Activated CD8-positive, alpha-beta memory T cell treated with anti-CD3 and anti-CD28 coated beads, Interleukin-2, amount 10 ng/mL, durations not matched to agents 7 days and 5 days (primary cell): ENCODE data around the gene PABPN1L. TPM values are rescaled to one million over a fixed set of nuclear protein-coding genes. Genes with fewer than 3 reads are reported as not detected.

Experiments used
- ATAC-seq: fragments of 150-1000 bp; cut with Tn5 transposase; one replicate; pipeline ENCODE4 v1.10.0; 2021; ENCODE audit warnings: moderate library complexity
- CTCF ChIA-PET: fragments of 350-600 bp; sonication (Branson Sonifier 250); formaldehyde crosslinking; loops from one replicate; lab custom pipeline; 2021; ENCODE audit warnings: antibody characterized with exemption; lab: Charles Lee
- DNase-seq: peaks from one replicate; pipeline ENCODE4 v3.0.0-alpha.2; 2020
- H3K27ac Mint-ChIP-seq: one replicate; pipeline ENCODE4 v1.8.0; 2021; ENCODE audit warnings: mild to moderate bottlenecking, mixed read lengths
- H3K27me3 Mint-ChIP-seq: one replicate; pipeline ENCODE4 v1.8.0; 2021; ENCODE audit warnings: mixed read lengths
- H3K36me3 Mint-ChIP-seq: one replicate; pipeline ENCODE4 v1.8.0; 2021; ENCODE audit warnings: mild to moderate bottlenecking, mixed read lengths
- H3K4me1 Mint-ChIP-seq: one replicate; pipeline ENCODE4 v1.8.0; 2021; ENCODE audit warnings: mixed read lengths
- H3K4me3 Mint-ChIP-seq: one replicate; pipeline ENCODE4 v1.8.0; 2021; ENCODE audit warnings: mild to moderate bottlenecking, moderate library complexity, mixed read lengths
- H3K9me3 Mint-ChIP-seq: one replicate; pipeline ENCODE4 v1.8.0; 2022; ENCODE audit warnings: low read depth, mixed read lengths
- total RNA-seq, 2 experiments: library from RNA; stranded (reverse); gene quantifications; one replicate each; pipeline ENCODE4 v1.2.3, GENCODE V29; 2021

The PABPN1L gene
- total RNA-seq, 2 experiments from 2014 or later: not detected

DNA sequence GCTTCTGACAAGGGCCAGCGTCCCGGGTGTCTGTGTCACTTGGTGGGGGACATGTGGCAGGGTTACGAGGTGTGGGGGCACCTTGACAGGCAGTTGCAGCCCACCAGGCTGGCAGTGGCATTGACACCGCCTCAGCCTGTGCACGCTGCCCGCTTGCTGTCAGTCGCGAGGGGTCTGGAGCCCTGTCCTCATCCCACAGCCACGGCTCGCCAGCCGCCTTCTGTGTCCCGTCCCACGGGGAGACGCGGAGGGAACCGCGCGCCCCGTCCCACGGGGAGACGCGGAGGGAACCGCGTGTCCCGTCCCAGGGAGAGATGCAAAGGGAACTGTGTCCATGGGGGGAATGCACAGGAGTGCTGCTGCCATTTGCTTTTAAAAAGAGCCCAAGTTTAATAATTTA is 3.5 kb downstream of the PABPN1L start:
- Mint-ChIP-seq H3K27ac (no peak overlapping the region), H3K9me3 (no peaks in the 10 kb centered on the region), H3K4me3 (no peak overlapping the region)

DNA sequence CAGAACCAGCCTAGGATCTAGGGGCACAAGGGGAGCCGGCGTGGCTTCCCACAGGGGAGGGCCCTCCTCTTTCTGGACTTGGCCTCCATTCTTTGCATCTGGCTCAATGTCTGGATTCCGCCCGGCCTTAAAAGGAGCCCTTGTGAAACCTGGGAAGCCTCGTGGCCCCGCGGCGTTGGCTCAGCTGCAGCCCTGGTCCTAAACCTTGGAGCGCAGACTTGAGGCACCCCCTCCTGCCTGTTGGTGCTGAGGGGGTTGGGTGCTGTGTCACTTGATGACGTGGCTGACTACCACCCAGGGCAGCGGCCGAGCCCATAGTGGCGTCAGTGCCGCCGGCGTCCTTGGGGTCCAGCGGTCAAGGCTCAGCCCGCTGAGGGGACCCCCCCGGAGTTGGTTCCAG is 5.1 kb downstream of the PABPN1L start:
- Mint-ChIP-seq H3K4me1 (peaks cover 9% of the 10 kb centered on the region), H3K27me3 (no peaks in the 10 kb centered on the region), H3K36me3 (peaks cover 1% of the 10 kb centered on the region), H3K27ac (no peak overlapping the region), H3K9me3 (no peaks in the 10 kb centered on the region), H3K4me3 (no peak overlapping the region)
- CTCF ChIA-PET: no interaction called here
- DNase-seq (no peak), ATAC-seq (no peak)

More for the DNA sequence above, 3.5 kb downstream of the PABPN1L start:
- ATAC-seq (no peak), DNase-seq (no peak)
- CTCF ChIA-PET: no interaction called here
- Mint-ChIP-seq H3K36me3 (no peaks in the 10 kb centered on the region), H3K27me3 (no peaks in the 10 kb centered on the region), H3K4me1 (peaks cover 7% of the 10 kb centered on the region)

DNA sequence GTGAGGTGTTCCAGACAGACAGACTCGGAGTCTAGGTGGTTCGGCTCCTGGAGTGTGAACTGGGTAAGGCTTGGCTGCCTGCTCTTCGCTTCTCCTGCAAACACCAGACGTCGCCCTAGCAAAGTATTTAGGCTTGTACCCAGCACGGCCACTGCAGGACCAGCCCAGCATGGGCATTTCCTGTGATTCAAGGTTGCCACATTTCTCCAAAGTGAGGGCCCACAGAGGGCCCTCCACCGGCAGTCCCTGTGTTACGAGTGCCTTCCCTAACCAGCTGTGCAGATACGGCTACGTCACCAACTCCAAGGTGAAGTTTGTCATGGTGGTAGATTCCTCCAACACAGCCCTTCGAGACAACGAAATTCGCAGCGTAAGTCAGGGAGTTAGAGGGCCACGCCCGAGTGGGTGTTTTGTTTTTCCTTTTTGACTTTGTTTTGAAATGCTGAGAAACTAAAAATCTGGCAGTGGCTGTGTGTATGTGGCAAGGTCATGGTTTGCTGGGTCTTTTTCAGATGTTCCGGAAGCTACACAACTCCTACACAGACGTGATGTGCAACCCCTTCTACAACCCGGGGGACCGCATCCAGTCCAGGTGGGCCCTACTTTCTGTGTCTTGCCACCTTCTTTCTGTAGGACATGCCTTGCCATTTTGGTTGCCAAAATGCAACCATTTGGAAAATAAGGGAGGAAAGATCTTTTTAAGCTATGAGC is 6.9 kb downstream of the PABPN1L start:
- H3K36me3 Mint-ChIP-seq: peaks cover 1% of the 10 kb centered on the region
- peaks cover 24% of the 10 kb centered on the region for H3K4me1 Mint-ChIP-seq
- DNase-seq: no peak
- no peak for ATAC-seq
- H3K27ac Mint-ChIP-seq: no peak overlapping the region
- H3K4me3 Mint-ChIP-seq: no peak overlapping the region
- H3K27me3 Mint-ChIP-seq: no peaks in the 10 kb centered on the region
- no peaks in the 10 kb centered on the region for H3K9me3 Mint-ChIP-seq
- CTCF ChIA-PET: interaction anchor here (1.0 to 2.1 kb wide), 2 partner anchors 42 to 47 kb away, joined by 3 to 7 read pairs; no protein-coding TSS in a partner anchor

DNA sequence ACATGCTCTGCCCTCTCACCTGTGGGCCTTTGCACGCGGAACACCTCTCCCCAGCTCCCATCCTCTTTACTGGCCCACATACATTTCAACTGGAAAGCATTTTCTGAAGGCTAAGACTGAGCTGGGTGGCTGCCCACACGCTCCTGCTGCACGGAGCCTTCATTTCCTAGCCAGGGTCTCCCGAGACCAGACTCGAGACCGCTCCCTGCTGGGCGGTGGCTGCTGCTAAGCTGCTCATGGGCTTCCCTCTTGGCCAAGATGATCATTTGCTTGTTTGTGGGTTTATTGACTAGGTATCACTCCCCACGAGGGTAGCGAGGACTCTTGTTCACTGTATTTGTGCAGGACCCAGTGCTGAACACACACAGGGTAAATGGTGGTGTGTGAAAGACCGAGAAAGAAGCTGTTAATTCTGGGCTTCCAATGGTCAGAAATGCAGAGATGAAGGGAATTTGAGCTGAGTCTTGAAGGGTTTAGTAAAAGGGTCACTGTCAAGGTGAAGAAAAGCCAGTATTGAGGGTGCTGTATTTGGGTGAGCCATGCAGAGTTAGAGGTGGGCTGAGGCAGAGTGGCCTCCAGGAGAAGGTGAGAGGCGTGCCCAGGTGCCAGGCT is 8.6 kb downstream of the PABPN1L start:
- peak overlapping the region; percentile 94 for H3K4me3 Mint-ChIP-seq
- CTCF ChIA-PET: interaction anchor here (0.6 to 2.7 kb wide), 26 partner anchors 8 to 360 kb away, joined by 3 to 66 read pairs (median 4); partner anchors contain the start of genes APRT, CDH15, CDT1 and PABPN1L
- H3K27me3 Mint-ChIP-seq: no peaks in the 10 kb centered on the region
- DNase-seq (peak; percentile 86), ATAC-seq (peak; percentile 67)
- peak overlapping the region; percentile 91 for H3K27ac Mint-ChIP-seq
- peaks cover 30% of the 10 kb centered on the region for H3K4me1 Mint-ChIP-seq
- H3K9me3 Mint-ChIP-seq: no peaks in the 10 kb centered on the region
- peaks cover 1% of the 10 kb centered on the region for H3K36me3 Mint-ChIP-seq

DNA sequence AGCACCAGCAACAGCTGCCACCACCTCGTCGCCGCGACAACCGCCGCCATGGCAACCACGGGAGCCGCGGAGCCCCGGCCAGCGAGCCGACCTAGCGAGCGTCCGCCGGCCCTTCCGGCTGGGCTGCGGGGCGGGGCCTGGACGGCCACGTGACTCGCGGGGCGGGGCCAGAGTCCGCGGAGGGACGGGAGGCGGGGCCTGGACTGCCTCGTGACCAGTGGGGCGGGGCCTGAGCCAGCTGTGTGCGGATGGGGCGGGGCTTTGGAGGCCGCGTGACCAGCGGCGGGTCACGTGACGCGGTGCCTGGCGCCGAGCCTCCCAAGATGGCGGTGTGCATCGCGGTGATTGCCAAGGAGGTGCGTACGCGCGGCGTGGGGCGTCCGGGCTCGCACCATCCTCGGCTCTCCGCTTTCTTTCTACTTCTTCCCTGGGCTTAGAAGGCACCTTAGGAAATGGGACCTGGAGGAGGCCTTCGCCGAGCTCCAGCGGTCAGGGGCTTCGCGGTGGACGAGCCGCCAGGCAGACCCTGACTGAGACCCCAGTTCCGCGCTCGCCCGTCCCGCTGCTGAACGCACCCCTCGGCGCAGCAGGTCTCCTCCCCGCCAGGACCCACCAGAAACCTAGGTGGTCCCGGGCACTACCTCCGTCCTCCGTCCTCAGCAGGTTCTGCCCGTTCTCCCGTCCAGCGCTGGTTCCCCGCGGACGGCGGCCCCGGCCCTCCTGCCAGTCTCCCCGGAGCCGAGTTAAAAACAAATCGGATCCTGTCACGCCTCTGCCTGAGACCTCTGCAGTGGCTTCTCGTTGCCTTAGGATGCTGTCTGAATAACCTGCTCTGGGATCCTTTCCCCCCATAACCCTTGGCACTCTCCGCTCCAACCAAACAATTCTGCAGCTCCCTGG is 9.4 kb downstream of the PABPN1L start, which contains the start of the genes GALNS and TRAPPC2L:
TSS of gene GALNS (minus strand) at position 120 of the 900 bp plus-strand sequence. CDS start at position 50, 70 bp downstream.
TSS of gene TRAPPC2L (plus strand) at position 300 of the 900 bp plus-strand sequence. CDS start at position 324, 24 bp downstream.
- DNase-seq (peak; percentile 99), ATAC-seq (peak; percentile 86)
- CTCF ChIA-PET: interaction anchor here (0.7 to 2.7 kb wide), 24 partner anchors 8 to 361 kb away, joined by 3 to 66 read pairs (median 4); partner anchors contain the start of genes APRT, CDH15, CDT1 and PABPN1L
- peaks cover 30% of the 10 kb centered on the region for H3K4me1 Mint-ChIP-seq
- H3K9me3 Mint-ChIP-seq: no peaks in the 10 kb centered on the region
- peak within 1 kb of the TSS; percentile 94 for H3K4me3 Mint-ChIP-seq
- H3K36me3 Mint-ChIP-seq: peaks cover 1% of the 10 kb centered on the region
- peak within 1 kb of the TSS; percentile 91 for H3K27ac Mint-ChIP-seq
- no peaks in the 10 kb centered on the region for H3K27me3 Mint-ChIP-seq

GRCh38 chr16:88856122-88856827 is 10.2 kb downstream of the PABPN1L start:
- peaks cover 30% of the 10 kb centered on the region for H3K4me1 Mint-ChIP-seq
- H3K27ac Mint-ChIP-seq: peak overlapping the region; percentile 19
- H3K27me3 Mint-ChIP-seq: no peaks in the 10 kb centered on the region
- DNase-seq: no peak
- ATAC-seq: no peak
- no peaks in the 10 kb centered on the region for H3K9me3 Mint-ChIP-seq
- peak overlapping the region; percentile 94 for H3K4me3 Mint-ChIP-seq
- CTCF ChIA-PET: interaction anchor here (1.4 to 2.7 kb wide), 8 partner anchors 10 to 361 kb away, joined by 3 to 66 read pairs (median 7); partner anchors contain the start of genes APRT and ZNF778
- peaks cover 1% of the 10 kb centered on the region for H3K36me3 Mint-ChIP-seq

DNA sequence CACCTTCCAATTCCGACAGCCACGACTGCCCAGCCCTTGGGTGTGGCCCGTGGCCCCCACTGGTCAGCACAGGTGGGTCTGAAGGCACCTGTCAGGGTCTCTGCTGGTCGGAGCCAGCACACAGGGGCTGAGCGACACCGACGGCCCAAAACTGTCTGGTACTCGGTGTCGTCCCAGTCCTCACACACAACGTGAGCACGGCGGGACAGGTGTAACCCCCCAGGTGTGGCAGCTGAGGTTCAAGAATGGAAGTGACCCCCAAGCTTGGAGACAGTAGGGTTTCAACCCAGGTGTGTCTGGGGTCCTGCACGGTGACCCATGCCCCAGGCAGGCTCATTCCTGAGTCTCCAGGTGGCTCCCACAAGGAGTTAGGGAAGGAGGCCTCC is 10.7 kb downstream of the PABPN1L start:
- H3K27ac Mint-ChIP-seq: peak overlapping the region; percentile 19
- H3K27me3 Mint-ChIP-seq: no peaks in the 10 kb centered on the region
- DNase-seq (no peak), ATAC-seq (no peak)
- H3K4me3 Mint-ChIP-seq: peak overlapping the region; percentile 65
- peaks cover 1% of the 10 kb centered on the region for H3K36me3 Mint-ChIP-seq
- CTCF ChIA-PET: no interaction called here
- no peaks in the 10 kb centered on the region for H3K9me3 Mint-ChIP-seq
- peaks cover 30% of the 10 kb centered on the region for H3K4me1 Mint-ChIP-seq

DNA sequence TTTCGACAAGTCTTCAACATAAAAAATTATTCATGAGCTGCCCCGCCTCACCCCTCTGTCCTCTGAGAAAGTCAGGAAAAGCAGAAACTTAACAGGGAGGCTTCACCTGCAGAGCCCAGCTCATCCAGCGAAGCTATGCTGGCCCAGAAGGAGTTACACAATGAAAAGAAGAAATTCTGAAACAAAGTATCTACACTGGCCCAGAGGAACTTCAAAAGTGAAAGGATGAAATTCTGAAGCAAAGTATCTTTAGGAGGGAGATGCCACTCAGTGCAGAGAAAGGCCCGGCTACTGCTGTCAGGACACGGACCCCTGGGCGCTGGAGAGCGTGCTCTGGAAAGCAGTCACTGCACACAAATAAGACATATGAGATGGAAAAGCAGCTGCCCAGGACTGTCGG is 11.3 kb downstream of the PABPN1L start:
- Mint-ChIP-seq H3K27me3 (no peaks in the 10 kb centered on the region), H3K4me1 (peaks cover 30% of the 10 kb centered on the region), H3K4me3 (peak overlapping the region; percentile 59), H3K27ac (peak overlapping the region; percentile 8), H3K36me3 (peaks cover 1% of the 10 kb centered on the region), H3K9me3 (no peaks in the 10 kb centered on the region)
- DNase-seq (no peak), ATAC-seq (no peak)
- CTCF ChIA-PET: no interaction called here

DNA sequence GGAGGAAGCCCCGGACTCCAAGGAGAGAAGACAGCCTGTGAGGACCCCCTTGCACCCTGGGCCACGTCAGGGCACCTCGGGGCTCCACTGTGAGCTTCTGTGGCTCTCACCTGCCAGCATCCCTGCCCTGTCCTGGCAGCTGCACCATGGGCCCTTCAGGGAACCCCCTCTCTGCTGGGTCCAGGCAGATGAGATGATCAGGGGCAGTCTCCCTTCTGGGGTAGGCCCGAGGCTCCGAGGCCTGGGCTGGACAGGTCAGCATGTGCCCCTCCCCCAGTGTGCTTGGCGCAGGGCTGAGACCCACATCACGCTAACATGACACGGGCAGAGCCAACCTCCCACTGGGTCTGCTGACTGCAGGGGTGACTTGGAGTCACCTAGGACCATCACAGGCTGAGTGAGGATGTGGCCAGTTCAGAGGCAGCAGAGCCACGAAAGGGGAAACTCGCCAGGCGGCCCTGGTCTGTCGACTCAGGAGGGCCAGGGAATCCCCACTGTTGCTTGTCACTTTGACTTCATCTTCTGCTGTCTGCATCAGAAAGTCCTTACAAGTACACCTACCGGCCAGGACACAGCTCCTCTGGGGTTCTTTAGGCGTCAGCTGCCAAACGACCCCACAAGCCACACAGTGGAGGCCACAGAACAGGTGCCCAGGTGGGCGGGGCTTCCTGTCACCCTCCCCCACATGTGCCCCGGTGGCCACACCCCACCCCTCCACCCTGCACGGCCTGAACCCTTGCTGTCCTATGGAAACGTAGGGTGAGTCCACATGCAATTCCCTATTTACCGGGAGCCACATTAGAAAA is 12.0 kb downstream of the PABPN1L start:
- Mint-ChIP-seq H3K4me3 (no peak overlapping the region), H3K4me1 (peaks cover 30% of the 10 kb centered on the region), H3K9me3 (no peaks in the 10 kb centered on the region), H3K36me3 (peaks cover 1% of the 10 kb centered on the region), H3K27me3 (no peaks in the 10 kb centered on the region), H3K27ac (no peak overlapping the region)
- ATAC-seq (no peak), DNase-seq (peak; percentile 55)
- CTCF ChIA-PET: no interaction called here

GRCh38 chr16:88853325-88853941 is 13.0 kb downstream of the PABPN1L start:
- H3K27me3 Mint-ChIP-seq: no peaks in the 10 kb centered on the region
- CTCF ChIA-PET: interaction anchor here (1.2 kb wide), 1 partner anchor 73 kb away, joined by 3 read pairs; no protein-coding TSS in a partner anchor
- H3K36me3 Mint-ChIP-seq: peaks cover 1% of the 10 kb centered on the region
- no peak overlapping the region for H3K27ac Mint-ChIP-seq
- H3K4me1 Mint-ChIP-seq: peaks cover 27% of the 10 kb centered on the region
- ATAC-seq (no peak), DNase-seq (no peak)
- no peak overlapping the region for H3K4me3 Mint-ChIP-seq
- H3K9me3 Mint-ChIP-seq: no peaks in the 10 kb centered on the region

DNA sequence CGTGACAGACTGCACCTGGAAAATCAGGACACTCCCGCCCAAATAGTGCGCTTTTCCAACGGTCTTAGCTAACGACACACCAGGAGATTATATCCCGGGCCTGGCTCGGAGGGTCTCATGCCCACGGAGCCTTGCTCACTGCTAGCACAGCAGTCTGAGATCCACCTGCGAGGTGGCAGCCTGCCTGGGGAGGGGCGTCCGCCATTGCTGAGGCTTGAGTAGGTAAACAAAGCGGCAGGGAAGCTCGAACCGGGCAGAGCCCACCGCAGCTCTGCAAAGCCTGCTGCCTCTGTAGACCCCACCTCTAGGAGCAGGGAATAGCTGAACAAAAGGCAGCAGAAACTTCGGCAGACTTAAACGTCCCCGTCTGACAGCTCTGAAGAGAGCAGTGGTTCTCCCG is 14.8 kb downstream of the PABPN1L start:
- Mint-ChIP-seq H3K4me3 (no peak overlapping the region), H3K27ac (no peak overlapping the region), H3K9me3 (no peaks in the 10 kb centered on the region), H3K4me1 (peaks cover 21% of the 10 kb centered on the region), H3K36me3 (no peaks in the 10 kb centered on the region), H3K27me3 (no peaks in the 10 kb centered on the region)
- ATAC-seq: no peak
- CTCF ChIA-PET: interaction anchor here (1.9 kb wide), 1 partner anchor 114 kb away, joined by 7 read pairs; no protein-coding TSS in a partner anchor
- no peak for DNase-seq
